HEK293 (cell line): ENCODE measurements around the gene RASGRP3.

ENCODE experiments used
- CTCF ChIA-PET: fragments of 350-600 bp; formaldehyde crosslinking; extraction: SDS; loops from one replicate; lab custom pipeline; 2021; ENCODE audit warnings: antibody characterized with exemption; lab: Yijun Ruan, JAX
- POLR2A ChIA-PET: fragments of 300-600 bp; formaldehyde crosslinking; extraction: SDS; loops from one replicate; lab custom pipeline; 2020; ENCODE audit warnings: antibody characterized with exemption, inconsistent platforms; lab: Yijun Ruan, JAX
- H3K27ac ChIP-seq: fragments of 200-500 bp; sonication (Bioruptor generic); 2 replicates; pipeline ENCODE4 v1.5.1; 2014; ENCODE audit warnings: low read depth, low read length, control low read depth, inconsistent platforms; ENCODE audit errors: extremely low read depth
- H3K36me3 ChIP-seq, 2 experiments: fragments of 200-500 bp in 1 of 2; sonication (Bioruptor generic) in 1 of 2; 1 replicate in 1 of 2; 2 replicates in 1 of 2; pipeline ENCODE4 v1.5.1; 2014 to 2017; ENCODE audit warnings: inconsistent platforms in 2 of 2, low read length in 2 of 2; ENCODE audit not compliant: control insufficient read depth in 2 of 2, insufficient read depth in 1 of 2
- H3K4me1 ChIP-seq: fragments of 200-500 bp; sonication (Bioruptor generic); 2 replicates; pipeline ENCODE4 v1.5.1; 2014; ENCODE audit warnings: mild to moderate bottlenecking, low read length, inconsistent platforms; ENCODE audit not compliant: control insufficient read depth, insufficient read depth
- H3K4me3 ChIP-seq: 2 replicates; pipeline ENCODE4 v1.5.1; 2011; ENCODE audit warnings: low read depth, mild to moderate bottlenecking, control low read depth, low read length, moderate library complexity
- H3K9me3 ChIP-seq: fragments of 200-500 bp; sonication (Bioruptor generic); 2 replicates; pipeline ENCODE4 v1.5.1; 2014; ENCODE audit warnings: low read depth, low read length, inconsistent platforms; ENCODE audit not compliant: control insufficient read depth, insufficient read depth
- SETDB1 ChIP-seq: IDR thresholded peaks from one replicate; pipeline ENCODE4 v1.6.1; 2017; ENCODE audit warnings: mild to moderate bottlenecking, low read length, moderate library complexity, mixed read lengths; ENCODE audit not compliant: insufficient read length
- TCF7L2 ChIP-seq: IDR thresholded peaks from 2 replicates; pipeline ENCODE4 v1.6.1; 2011; ENCODE audit warnings: low read depth, mild to moderate bottlenecking, inconsistent platforms, low read length, moderate library complexity, borderline replicate concordance
- TRIM28 ChIP-seq: IDR thresholded peaks from 2 replicates; pipeline ENCODE4 v1.6.1; 2011; ENCODE audit warnings: low read length, control low read depth, borderline replicate concordance
- ZBTB7A ChIP-seq: fragments of 450-650 bp; formaldehyde crosslinking; IDR thresholded peaks from 2 replicates; pipeline ENCODE4 v1.5.1; 2016; ENCODE audit warnings: low read depth, missing biosample characterization, missing genetic modification characterization
- ZNF138 ChIP-seq: fragments of 450-650 bp; formaldehyde crosslinking; IDR thresholded peaks from 2 replicates; pipeline ENCODE4 v1.5.1; 2016; ENCODE audit warnings: missing biosample characterization, missing genetic modification characterization, borderline replicate concordance
- ZNF146 ChIP-seq: fragments of 450-650 bp; formaldehyde crosslinking; IDR thresholded peaks from 2 replicates; pipeline ENCODE4 v1.5.1; 2016; ENCODE audit warnings: missing biosample characterization, missing genetic modification characterization
- ZNF148 ChIP-seq: fragments of 450-650 bp; formaldehyde crosslinking; IDR thresholded peaks from 2 replicates; pipeline ENCODE4 v1.5.0; 2017; ENCODE audit warnings: missing biosample characterization, missing genetic modification characterization, borderline replicate concordance
- ZNF214 ChIP-seq: fragments of 450-650 bp; formaldehyde crosslinking; IDR thresholded peaks from 2 replicates; pipeline ENCODE4 v1.5.1; 2017; ENCODE audit warnings: missing biosample characterization, mild to moderate bottlenecking, missing genetic modification characterization, borderline replicate concordance
- ZNF23 ChIP-seq: fragments of 450-650 bp; formaldehyde crosslinking; IDR thresholded peaks from 2 replicates; pipeline ENCODE4 v1.5.1; 2016; ENCODE audit warnings: missing biosample characterization, missing genetic modification characterization, borderline replicate concordance
- ZNF350 ChIP-seq: fragments of 450-650 bp; formaldehyde crosslinking; IDR thresholded peaks from 2 replicates; pipeline ENCODE4 v1.5.0; 2017; ENCODE audit warnings: missing biosample characterization, mild to moderate bottlenecking, missing genetic modification characterization
- ZNF514 ChIP-seq: fragments of 450-650 bp; formaldehyde crosslinking; IDR thresholded peaks from 2 replicates; pipeline ENCODE4 v1.5.1; 2016; ENCODE audit warnings: missing biosample characterization, missing genetic modification characterization
- ZNF548 ChIP-seq: fragments of 450-650 bp; formaldehyde crosslinking; IDR thresholded peaks from 2 replicates; pipeline ENCODE4 v1.5.1; 2016; ENCODE audit warnings: missing biosample characterization, missing genetic modification characterization
- ZNF571 ChIP-seq: fragments of 450-650 bp; formaldehyde crosslinking; IDR thresholded peaks from 2 replicates; pipeline ENCODE4 v1.5.0; 2017; ENCODE audit warnings: missing biosample characterization, missing genetic modification characterization
- ZNF768 ChIP-seq: fragments of 450-650 bp; formaldehyde crosslinking; IDR thresholded peaks from 2 replicates; pipeline ENCODE4 v1.5.1; 2018; ENCODE audit warnings: missing biosample characterization, mild to moderate bottlenecking, missing genetic modification characterization
- ZNF776 ChIP-seq: fragments of 450-650 bp; formaldehyde crosslinking; IDR thresholded peaks from 2 replicates; pipeline ENCODE4 v1.5.0; 2017; ENCODE audit warnings: missing biosample characterization, missing genetic modification characterization, borderline replicate concordance
- ZNF777 ChIP-seq: fragments of 450-650 bp; formaldehyde crosslinking; IDR thresholded peaks from 2 replicates; pipeline ENCODE4 v1.5.1; 2017; ENCODE audit warnings: missing biosample characterization, missing genetic modification characterization, borderline replicate concordance
- TF ChIP-seq, protein P1 (sequence below): fragments of 450-650 bp; IDR thresholded peaks from 2 replicates; pipeline ENCODE4 v1.5.1; 2018; ENCODE audit warnings: missing biosample characterization, mild to moderate bottlenecking, missing genetic modification characterization
- TF ChIP-seq, protein P2 (sequence below): fragments of 450-650 bp; formaldehyde crosslinking; IDR thresholded peaks from 2 replicates; pipeline ENCODE4 v1.5.1; 2016; ENCODE audit warnings: missing biosample characterization, missing genetic modification characterization
- TF ChIP-seq, protein P3 (sequence below): fragments of 450-650 bp; formaldehyde crosslinking; IDR thresholded peaks from 2 replicates; pipeline ENCODE4 v1.5.1; 2017; ENCODE audit warnings: missing biosample characterization, mild to moderate bottlenecking, missing genetic modification characterization, moderate library complexity
- TF ChIP-seq, protein P4 (sequence below): fragments of 450-650 bp; formaldehyde crosslinking; IDR thresholded peaks from 2 replicates; pipeline ENCODE4 v1.5.1; 2016; ENCODE audit warnings: missing biosample characterization, missing genetic modification characterization

Gene RASGRP3

DNA sequence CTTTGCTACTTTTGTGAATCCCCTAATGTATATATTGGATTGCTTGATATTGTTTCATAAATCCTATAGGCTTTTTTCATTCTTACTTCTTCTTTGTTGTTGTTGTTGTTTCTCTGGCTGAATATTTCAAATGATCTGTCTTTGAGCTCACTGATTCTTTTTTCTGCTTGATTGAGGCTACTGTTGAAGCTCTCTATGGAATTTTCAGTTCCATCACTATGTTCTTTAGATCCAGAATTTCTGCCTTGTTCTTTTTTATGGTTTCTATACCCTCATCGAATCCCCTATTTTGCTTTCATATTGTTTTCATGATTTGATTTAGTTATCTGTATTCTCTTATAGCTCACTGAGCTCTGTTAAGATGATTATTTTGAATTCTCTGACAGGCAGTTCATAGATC lies 24.6 kb upstream of the RASGRP3 start:
- POLR2A ChIA-PET, result no interaction called here
- CTCF ChIA-PET, result interaction anchor here (1.2 kb wide), 1 partner anchor 10 kb away, joined by 3 read pairs; no protein-coding TSS in a partner anchor

DNA sequence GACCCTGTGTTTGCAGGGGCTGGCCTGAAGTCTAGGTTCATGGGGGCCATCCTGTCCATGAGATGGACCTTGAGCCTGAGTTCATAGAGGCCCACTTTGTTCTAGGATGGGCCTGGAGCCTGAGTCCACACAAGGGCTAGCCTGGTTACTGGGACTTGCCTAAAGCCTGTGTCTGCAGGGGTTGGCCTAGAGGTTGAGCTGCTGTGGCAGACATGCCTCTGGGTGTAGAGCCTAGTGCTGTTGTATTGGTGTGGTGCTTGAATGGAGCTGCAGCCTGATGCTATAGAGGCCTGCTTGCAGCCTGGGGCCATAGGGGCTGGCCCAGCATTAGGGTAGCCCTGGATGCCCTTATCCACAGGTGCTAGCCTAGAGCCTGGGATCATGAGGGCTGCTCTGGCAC lies 23.9 kb upstream of the RASGRP3 start:
- Histone ChIP-seq H3K4me3 (no peak overlapping the region), H3K9me3 (no peaks in the 10 kb centered on the region), H3K36me3 (no peaks in the 10 kb centered on the region)
- ChIA-PET CTCF (interaction anchor here (1.2 kb wide), 1 partner anchor 11 kb away, joined by 3 read pairs; no protein-coding TSS in a partner anchor), POLR2A (no interaction called here)
- TF ChIP-seq ZNF514 (tag by site-specific recombination) (no peak), ZNF350 (tag by site-specific recombination) (no peak), ZNF776 (tag by site-specific recombination) (no peak), ZNF214 (tag by site-specific recombination) (no peak), ZNF768 (tag by site-specific recombination) (no peak), ZNF571 (tag by site-specific recombination) (no peak), ZNF548 (tag by site-specific recombination) (no peak), ZNF138 (tag by site-specific recombination) (no peak), TRIM28 (no peak), ZNF777 (tag by site-specific recombination) (no peak), ZNF146 (tag by site-specific recombination) (no peak), TCF7L2 (no peak), ZBTB7A (tag by site-specific recombination) (no peak), ZNF148 (tag by site-specific recombination) (no peak)
- TF ChIP-seq, protein P1, sequence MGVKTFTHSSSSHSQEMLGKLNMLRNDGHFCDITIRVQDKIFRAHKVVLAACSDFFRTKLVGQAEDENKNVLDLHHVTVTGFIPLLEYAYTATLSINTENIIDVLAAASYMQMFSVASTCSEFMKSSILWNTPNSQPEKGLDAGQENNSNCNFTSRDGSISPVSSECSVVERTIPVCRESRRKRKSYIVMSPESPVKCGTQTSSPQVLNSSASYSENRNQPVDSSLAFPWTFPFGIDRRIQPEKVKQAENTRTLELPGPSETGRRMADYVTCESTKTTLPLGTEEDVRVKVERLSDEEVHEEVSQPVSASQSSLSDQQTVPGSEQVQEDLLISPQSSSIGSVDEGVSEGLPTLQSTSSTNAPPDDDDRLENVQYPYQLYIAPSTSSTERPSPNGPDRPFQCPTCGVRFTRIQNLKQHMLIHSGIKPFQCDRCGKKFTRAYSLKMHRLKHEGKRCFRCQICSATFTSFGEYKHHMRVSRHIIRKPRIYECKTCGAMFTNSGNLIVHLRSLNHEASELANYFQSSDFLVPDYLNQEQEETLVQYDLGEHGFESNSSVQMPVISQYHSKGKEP, result no peak
- TF ChIP-seq, protein P2, sequence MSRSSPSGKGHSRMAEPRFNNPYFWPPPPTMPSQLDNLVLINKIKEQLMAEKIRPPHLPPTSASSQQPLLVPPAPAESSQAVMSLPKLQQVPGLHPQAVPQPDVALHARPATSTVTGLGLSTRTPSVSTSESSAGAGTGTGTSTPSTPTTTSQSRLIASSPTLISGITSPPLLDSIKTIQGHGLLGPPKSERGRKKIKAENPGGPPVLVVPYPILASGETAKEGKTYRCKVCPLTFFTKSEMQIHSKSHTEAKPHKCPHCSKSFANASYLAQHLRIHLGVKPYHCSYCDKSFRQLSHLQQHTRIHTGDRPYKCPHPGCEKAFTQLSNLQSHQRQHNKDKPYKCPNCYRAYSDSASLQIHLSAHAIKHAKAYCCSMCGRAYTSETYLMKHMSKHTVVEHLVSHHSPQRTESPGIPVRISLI (tag by site-specific recombination), result no peak
- TF ChIP-seq, protein P3, sequence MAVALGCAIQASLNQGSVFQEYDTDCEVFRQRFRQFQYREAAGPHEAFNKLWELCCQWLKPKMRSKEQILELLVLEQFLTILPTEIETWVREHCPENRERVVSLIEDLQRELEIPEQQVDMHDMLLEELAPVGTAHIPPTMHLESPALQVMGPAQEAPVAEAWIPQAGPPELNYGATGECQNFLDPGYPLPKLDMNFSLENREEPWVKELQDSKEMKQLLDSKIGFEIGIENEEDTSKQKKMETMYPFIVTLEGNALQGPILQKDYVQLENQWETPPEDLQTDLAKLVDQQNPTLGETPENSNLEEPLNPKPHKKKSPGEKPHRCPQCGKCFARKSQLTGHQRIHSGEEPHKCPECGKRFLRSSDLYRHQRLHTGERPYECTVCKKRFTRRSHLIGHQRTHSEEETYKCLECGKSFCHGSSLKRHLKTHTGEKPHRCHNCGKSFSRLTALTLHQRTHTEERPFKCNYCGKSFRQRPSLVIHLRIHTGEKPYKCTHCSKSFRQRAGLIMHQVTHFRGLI (tag by site-specific recombination), result no peak
- TF ChIP-seq, protein P4, sequence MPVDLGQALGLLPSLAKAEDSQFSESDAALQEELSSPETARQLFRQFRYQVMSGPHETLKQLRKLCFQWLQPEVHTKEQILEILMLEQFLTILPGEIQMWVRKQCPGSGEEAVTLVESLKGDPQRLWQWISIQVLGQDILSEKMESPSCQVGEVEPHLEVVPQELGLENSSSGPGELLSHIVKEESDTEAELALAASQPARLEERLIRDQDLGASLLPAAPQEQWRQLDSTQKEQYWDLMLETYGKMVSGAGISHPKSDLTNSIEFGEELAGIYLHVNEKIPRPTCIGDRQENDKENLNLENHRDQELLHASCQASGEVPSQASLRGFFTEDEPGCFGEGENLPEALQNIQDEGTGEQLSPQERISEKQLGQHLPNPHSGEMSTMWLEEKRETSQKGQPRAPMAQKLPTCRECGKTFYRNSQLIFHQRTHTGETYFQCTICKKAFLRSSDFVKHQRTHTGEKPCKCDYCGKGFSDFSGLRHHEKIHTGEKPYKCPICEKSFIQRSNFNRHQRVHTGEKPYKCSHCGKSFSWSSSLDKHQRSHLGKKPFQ (tag by site-specific recombination), result no peak
- TF ChIP-seq, all 188 proteins: peak for 0
- Histone ChIP-seq H3K4me1 (no peaks in the 10 kb centered on the region), H3K27ac (no peak overlapping the region)

More for the DNA sequence above, 24.6 kb upstream of the RASGRP3 start:
- Histone ChIP-seq H3K9me3 (no peaks in the 10 kb centered on the region), H3K36me3 (no peaks in the 10 kb centered on the region)
- no peak for TF ChIP-seq ZNF23 (tag by site-specific recombination)
- peak; percentile 79 for TF ChIP-seq SETDB1
- TF ChIP-seq, all 188 proteins: peak for 1
- Histone ChIP-seq H3K4me1 (no peaks in the 10 kb centered on the region), H3K27ac (no peak overlapping the region), H3K4me3 (no peak overlapping the region)
